Measurements from ENCODE around the gene DCP1B. TPM values are rescaled to one million over a fixed set of nuclear protein-coding genes. Genes with fewer than 3 reads are reported as not detected.

The DCP1B gene
- total RNA-seq, 1 experiment from 2014 or later = 30.8 TPM

DNA sequence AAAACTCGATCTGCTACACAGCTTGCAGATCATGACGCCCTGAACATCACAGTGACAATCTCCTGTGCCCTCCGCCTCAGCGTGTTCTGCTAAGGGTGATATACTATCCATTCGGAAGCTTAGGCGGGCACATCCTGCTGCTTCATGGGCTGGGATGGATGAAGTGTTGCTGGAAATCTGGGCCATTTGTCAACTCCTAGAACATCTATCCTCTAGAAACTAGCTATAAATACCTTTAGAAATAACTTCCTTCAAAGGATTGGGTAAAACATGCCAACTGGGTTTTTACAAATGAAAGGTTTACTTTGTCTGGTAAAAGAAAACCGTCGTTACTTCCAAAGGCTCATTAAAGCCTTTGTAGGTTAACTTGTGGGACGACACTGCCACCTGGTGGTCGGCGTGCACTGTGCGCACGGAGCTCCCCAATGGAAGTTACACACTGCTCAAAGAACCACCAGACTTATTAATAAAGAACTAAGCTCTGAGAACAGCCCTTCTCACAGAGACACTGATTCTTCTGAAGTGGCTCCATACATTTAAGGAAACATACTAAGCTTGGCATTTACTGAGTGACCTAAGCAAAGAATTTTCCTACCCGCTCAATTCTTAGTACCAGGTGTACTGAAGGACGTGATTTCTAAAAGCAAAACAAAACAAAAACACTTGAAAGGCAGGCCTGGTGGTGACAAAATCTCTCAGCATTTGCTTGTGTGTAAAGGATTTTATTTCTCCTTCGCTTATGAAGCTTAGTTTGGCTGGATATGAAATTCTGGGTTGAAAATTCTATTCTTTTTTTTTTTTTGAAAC, 64.3 kb downstream of the DCP1B start:
- Histone ChIP-seq H3K9ac (ENCODE audit: low read length) (peak overlapping the region; percentile 1; the same call in 1 of the 2 replicates), H2AFZ (ENCODE audit: low read length) (no peak overlapping the region), H3K27me3 (ENCODE audit: low read length) (no peaks in the 10 kb centered on the region), H4K20me1 (ENCODE audit: insufficient read depth, low read depth, low read length) (no peaks in the 10 kb centered on the region), H3K9me2 (replicated peaks; ENCODE audit: insufficient read depth, low read length) (no peaks in the 10 kb centered on the region), H3K4me1 (ENCODE audit: low read length) (peaks cover 4% of the 10 kb centered on the region; the same call in 1 of the 2 replicates), H3K4me2 (ENCODE audit: low read depth, low read length, poor library complexity, severe bottlenecking) (no peak overlapping the region), H3K36me3 (ENCODE audit: insufficient read depth, low read length) (no peaks in the 10 kb centered on the region), H3K27ac (ENCODE audit: low read length) (no peak overlapping the region), H3K9me3 (ENCODE audit: low read length) (no peaks in the 10 kb centered on the region), H3K4me3 (ENCODE audit: low read length) (no peak overlapping the region), H3K79me2 (ENCODE audit: low read length) (no peaks in the 10 kb centered on the region)
- peak; percentile 93 for DNase-seq

DNA sequence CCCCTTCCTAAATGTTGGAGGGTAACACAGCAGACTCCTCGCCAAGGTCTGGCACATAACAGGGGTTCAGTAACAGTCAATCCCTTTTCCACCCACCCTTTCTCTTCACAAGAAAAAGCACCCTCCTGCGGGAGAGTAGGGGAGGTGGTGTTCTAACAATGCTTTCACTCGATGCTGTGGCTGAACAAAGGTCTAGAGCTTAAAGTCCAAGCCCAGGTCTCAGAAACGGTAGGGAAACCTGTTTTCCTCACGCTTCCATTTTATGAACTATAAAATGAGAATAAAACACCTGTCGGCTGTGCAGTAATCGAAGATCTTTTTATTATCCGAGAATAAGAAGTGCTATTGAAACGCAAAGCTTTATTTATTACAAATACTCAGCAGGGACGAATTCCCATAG, 64.9 kb downstream of the DCP1B start:
- H3K4me1 ChIP-seq (ENCODE audit: low read length) = peaks cover 8% of the 10 kb centered on the region
- H3K4me2 ChIP-seq (ENCODE audit: low read depth, low read length, poor library complexity, severe bottlenecking) = no peak overlapping the region
- no peaks in the 10 kb centered on the region for H3K79me2 ChIP-seq (ENCODE audit: low read length)
- H3K27me3 ChIP-seq (ENCODE audit: low read length) = no peaks in the 10 kb centered on the region
- no peak overlapping the region for H3K9ac ChIP-seq (ENCODE audit: low read length)
- no peak overlapping the region for H2AFZ ChIP-seq (ENCODE audit: low read length)
- no peaks in the 10 kb centered on the region for H3K36me3 ChIP-seq (ENCODE audit: insufficient read depth, low read length)
- H3K9me2 ChIP-seq (replicated peaks; ENCODE audit: insufficient read depth, low read length) = no peaks in the 10 kb centered on the region
- H4K20me1 ChIP-seq (ENCODE audit: insufficient read depth, low read depth, low read length) = no peaks in the 10 kb centered on the region
- H3K4me3 ChIP-seq (ENCODE audit: low read length) = no peak overlapping the region
- no peak for DNase-seq
- no peaks in the 10 kb centered on the region for H3K9me3 ChIP-seq (ENCODE audit: low read length)
- H3K27ac ChIP-seq (ENCODE audit: low read length) = no peak overlapping the region

DNA sequence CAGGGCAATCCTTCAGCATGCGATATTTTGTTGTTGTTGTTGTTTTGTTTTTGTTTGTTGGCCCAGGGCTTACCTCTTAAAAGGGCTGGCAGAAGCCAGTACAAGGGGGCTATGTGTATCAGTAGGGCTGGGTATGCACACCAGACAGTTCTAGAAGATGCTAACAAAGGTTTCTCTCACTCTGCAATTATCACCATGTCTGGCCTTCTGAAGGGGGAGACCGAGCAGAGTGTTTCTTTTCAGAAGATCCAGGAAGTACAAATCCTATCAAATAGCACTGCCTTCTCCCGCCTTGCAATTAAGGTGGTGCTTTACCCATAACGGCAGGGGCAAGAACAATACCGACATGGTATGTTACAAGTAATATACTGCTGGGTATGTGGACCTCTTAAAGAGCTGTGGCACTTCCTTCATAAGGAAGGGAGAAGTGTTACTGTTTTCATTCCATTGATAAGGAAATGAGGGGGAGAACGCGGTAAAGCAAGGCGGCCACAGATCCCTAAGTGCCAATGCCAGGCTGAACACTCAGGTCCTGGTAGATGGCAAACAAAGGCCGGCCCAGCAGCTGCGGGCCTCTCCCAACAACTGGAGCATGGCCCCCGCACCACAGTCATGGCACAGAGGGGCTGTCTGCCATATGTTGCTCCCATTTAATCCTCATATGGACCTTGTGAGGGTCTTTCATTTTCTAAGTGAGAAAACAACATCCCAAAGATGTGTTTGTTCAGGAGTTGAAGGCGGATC, 66.6 kb downstream of the DCP1B start:
- H3K9me2 ChIP-seq (replicated peaks; ENCODE audit: insufficient read depth, low read length) = no peaks in the 10 kb centered on the region
- no peaks in the 10 kb centered on the region for H3K79me2 ChIP-seq (ENCODE audit: low read length)
- H3K9ac ChIP-seq (ENCODE audit: low read length) = no peak overlapping the region
- H3K9me3 ChIP-seq (ENCODE audit: low read length) = no peaks in the 10 kb centered on the region
- no peak overlapping the region for H3K27ac ChIP-seq (ENCODE audit: low read length)
- H4K20me1 ChIP-seq (ENCODE audit: insufficient read depth, low read depth, low read length) = no peaks in the 10 kb centered on the region
- H3K4me1 ChIP-seq (ENCODE audit: low read length) = peaks cover 25% of the 10 kb centered on the region
- no peak overlapping the region for H2AFZ ChIP-seq (ENCODE audit: low read length)
- no peaks in the 10 kb centered on the region for H3K27me3 ChIP-seq (ENCODE audit: low read length)
- H3K36me3 ChIP-seq (ENCODE audit: insufficient read depth, low read length) = no peaks in the 10 kb centered on the region
- H3K4me2 ChIP-seq (ENCODE audit: low read depth, low read length, poor library complexity, severe bottlenecking) = no peak overlapping the region
- no peak overlapping the region for H3K4me3 ChIP-seq (ENCODE audit: low read length)
- DNase-seq = no peak

DNA sequence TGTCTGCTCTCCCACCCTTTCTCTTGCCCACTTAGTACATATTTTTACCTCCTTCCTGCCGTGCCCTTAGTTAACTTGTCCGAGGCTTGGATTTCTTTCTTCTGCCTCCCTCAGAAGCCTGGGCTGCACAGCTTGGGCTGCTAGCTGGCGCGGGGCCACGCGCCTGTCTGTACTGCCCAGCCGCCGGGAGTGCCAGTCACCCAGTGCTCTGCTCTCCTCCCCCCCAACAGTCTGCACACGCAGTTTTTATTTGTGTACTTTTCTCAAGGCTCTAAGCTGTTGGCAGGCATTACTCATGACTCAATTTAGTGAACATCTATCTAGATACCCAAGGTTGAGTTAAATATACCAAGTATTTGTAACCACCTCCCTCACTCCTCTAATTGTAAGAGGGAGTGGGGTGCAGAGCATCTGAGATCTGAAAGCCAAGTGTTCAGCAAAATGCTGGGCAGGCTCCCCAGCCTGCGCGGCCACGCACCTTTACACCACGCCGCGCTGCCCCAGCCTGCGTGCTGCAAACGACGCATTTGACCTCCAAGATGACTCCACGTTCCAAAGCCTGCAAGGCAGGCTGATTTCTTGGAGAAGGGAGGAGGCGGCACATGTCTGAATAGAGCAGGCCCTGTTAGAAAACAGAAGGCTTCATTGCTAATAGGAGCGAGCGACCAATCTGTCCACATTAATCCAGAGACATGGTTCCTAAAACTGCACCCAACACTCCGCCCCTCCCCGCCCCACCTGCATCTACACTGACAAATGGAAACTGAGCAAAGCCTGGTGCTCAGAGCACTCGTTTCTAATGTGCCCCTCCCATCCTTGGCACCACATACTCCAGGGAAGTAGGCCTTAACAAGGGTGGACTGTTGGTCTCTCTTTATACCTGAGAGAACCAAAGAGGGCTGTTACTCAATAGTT, 67.6 kb downstream of the DCP1B start:
- no peak overlapping the region for H3K4me2 ChIP-seq (ENCODE audit: low read depth, low read length, poor library complexity, severe bottlenecking)
- no peaks in the 10 kb centered on the region for H3K27me3 ChIP-seq (ENCODE audit: low read length)
- peaks cover 33% of the 10 kb centered on the region for H3K4me1 ChIP-seq (ENCODE audit: low read length)
- no peak for DNase-seq
- no peaks in the 10 kb centered on the region for H4K20me1 ChIP-seq (ENCODE audit: insufficient read depth, low read depth, low read length)
- no peaks in the 10 kb centered on the region for H3K9me2 ChIP-seq (replicated peaks; ENCODE audit: insufficient read depth, low read length)
- no peaks in the 10 kb centered on the region for H3K79me2 ChIP-seq (ENCODE audit: low read length)
- no peaks in the 10 kb centered on the region for H3K9me3 ChIP-seq (ENCODE audit: low read length)
- no peak overlapping the region for H3K27ac ChIP-seq (ENCODE audit: low read length)
- no peaks in the 10 kb centered on the region for H3K36me3 ChIP-seq (ENCODE audit: insufficient read depth, low read length)
- H3K9ac ChIP-seq (ENCODE audit: low read length) = no peak overlapping the region
- no peak overlapping the region for H2AFZ ChIP-seq (ENCODE audit: low read length)
- no peak overlapping the region for H3K4me3 ChIP-seq (ENCODE audit: low read length)

DNA sequence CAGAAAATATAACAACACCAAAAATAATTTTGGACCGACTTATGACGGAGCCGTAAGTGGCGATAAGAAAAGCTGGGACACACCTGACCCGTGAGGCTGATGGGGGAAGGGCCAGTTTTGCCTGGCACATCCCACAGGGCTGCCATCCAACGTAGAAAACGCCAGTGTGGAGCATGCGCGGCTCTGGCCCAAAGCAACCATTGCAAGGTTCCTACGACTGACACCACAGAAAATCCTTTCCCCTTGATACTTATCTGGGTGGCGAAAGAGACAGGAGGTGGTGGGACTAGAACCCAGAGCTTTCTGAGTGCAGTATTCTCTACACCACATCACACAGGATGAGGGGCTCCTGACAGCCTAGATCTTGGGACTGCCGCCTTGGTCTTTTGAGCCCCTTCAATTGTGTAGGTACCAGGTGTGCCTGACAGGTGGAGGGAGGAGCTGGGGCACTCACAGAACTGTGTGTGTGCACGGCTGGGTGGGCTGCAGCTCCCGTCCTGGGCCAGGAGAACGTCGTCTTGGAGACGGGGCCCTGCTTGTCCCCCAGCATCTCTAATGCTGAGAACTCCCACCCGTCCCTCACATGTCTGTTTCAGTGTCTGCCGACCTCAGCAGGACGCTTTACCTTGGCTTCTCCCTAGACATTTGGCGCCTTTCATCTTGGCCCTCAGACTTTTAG, 68.4 kb downstream of the DCP1B start:
- H3K4me1 ChIP-seq (ENCODE audit: low read length) = peaks cover 41% of the 10 kb centered on the region
- H3K36me3 ChIP-seq (ENCODE audit: insufficient read depth, low read length) = no peaks in the 10 kb centered on the region
- H3K4me3 ChIP-seq (ENCODE audit: low read length) = no peak overlapping the region
- H3K79me2 ChIP-seq (ENCODE audit: low read length) = no peaks in the 10 kb centered on the region
- no peak overlapping the region for H3K4me2 ChIP-seq (ENCODE audit: low read depth, low read length, poor library complexity, severe bottlenecking)
- no peaks in the 10 kb centered on the region for H4K20me1 ChIP-seq (ENCODE audit: insufficient read depth, low read depth, low read length)
- no peaks in the 10 kb centered on the region for H3K27me3 ChIP-seq (ENCODE audit: low read length)
- no peak overlapping the region for H3K9ac ChIP-seq (ENCODE audit: low read length)
- no peak for DNase-seq
- H3K9me3 ChIP-seq (ENCODE audit: low read length) = no peaks in the 10 kb centered on the region
- no peaks in the 10 kb centered on the region for H3K9me2 ChIP-seq (replicated peaks; ENCODE audit: insufficient read depth, low read length)
- no peak overlapping the region for H3K27ac ChIP-seq (ENCODE audit: low read length)
- H2AFZ ChIP-seq (ENCODE audit: low read length) = no peak overlapping the region

DNA sequence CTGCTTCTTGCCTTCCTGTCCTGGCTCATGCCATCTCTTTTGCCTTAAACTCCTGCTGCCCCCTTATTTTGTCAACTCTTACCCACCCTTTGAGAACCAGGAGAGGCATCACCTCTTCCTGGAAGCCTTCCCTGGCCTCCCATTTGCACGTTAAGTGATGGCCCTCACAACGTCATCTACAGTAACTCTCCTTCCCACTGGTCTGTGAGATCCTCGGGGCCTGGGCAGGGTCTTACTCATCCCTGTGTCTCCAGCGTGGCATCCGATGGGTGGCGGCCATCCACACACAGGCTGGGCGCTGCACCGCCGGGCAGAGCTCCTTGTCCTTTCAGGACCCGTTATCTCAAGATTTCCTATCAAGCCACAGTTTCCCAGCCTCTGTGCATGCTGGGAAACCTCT, 69.0 kb downstream of the DCP1B start:
- no peaks in the 10 kb centered on the region for H3K9me2 ChIP-seq (replicated peaks; ENCODE audit: insufficient read depth, low read length)
- H3K27ac ChIP-seq (ENCODE audit: low read length) = no peak overlapping the region
- no peak overlapping the region for H3K9ac ChIP-seq (ENCODE audit: low read length)
- no peaks in the 10 kb centered on the region for H3K27me3 ChIP-seq (ENCODE audit: low read length)
- no peaks in the 10 kb centered on the region for H3K9me3 ChIP-seq (ENCODE audit: low read length)
- no peak for DNase-seq
- no peak overlapping the region for H3K4me2 ChIP-seq (ENCODE audit: low read depth, low read length, poor library complexity, severe bottlenecking)
- no peaks in the 10 kb centered on the region for H3K79me2 ChIP-seq (ENCODE audit: low read length)
- H4K20me1 ChIP-seq (ENCODE audit: insufficient read depth, low read depth, low read length) = no peaks in the 10 kb centered on the region
- no peaks in the 10 kb centered on the region for H3K36me3 ChIP-seq (ENCODE audit: insufficient read depth, low read length)
- no peak overlapping the region for H2AFZ ChIP-seq (ENCODE audit: low read length)
- peaks cover 47% of the 10 kb centered on the region for H3K4me1 ChIP-seq (ENCODE audit: low read length)
- no peak overlapping the region for H3K4me3 ChIP-seq (ENCODE audit: low read length)

DNA sequence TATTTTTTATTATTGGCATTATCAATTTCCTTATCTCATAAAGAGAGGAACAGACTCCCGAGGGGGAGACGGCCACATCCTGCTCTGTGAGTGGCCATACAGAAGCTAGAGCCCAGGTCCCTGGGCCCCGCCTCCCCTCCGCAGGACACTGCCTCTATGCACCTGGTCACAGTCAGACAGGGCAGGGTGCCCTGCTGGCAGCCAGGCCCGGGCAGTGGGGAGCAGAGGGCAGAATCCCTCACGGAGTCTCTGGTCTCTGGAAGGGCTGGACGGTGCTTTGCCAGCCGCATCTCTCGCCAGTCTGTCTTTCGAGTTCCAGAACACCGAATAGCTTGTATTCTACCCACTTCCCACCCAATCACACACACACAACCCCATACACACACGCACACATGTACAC, 69.4 kb downstream of the DCP1B start:
- Histone ChIP-seq H3K4me2 (ENCODE audit: low read depth, low read length, poor library complexity, severe bottlenecking) (no peak overlapping the region), H3K79me2 (ENCODE audit: low read length) (no peaks in the 10 kb centered on the region), H3K27ac (ENCODE audit: low read length) (no peak overlapping the region), H3K9me3 (ENCODE audit: low read length) (no peaks in the 10 kb centered on the region), H3K4me3 (ENCODE audit: low read length) (no peak overlapping the region), H2AFZ (ENCODE audit: low read length) (no peak overlapping the region), H3K9ac (ENCODE audit: low read length) (no peak overlapping the region), H3K27me3 (ENCODE audit: low read length) (no peaks in the 10 kb centered on the region), H3K36me3 (ENCODE audit: insufficient read depth, low read length) (no peaks in the 10 kb centered on the region), H4K20me1 (ENCODE audit: insufficient read depth, low read depth, low read length) (no peaks in the 10 kb centered on the region), H3K9me2 (replicated peaks; ENCODE audit: insufficient read depth, low read length) (no peaks in the 10 kb centered on the region), H3K4me1 (ENCODE audit: low read length) (peaks cover 50% of the 10 kb centered on the region)
- DNase-seq = no peak

Data from Karpas-422 (cell line).